Astrocyte of the spinal cord (primary cell): ENCODE data around the gene ADAD2.

Experiments
- DNase-seq: peaks from one replicate; pipeline ENCODE4 v3.0.0; 2011; ENCODE audit warnings: low read depth, low spot score
- H3K4me3 ChIP-seq: 2 replicates; pipeline ENCODE4 v1.5.1; 2011; ENCODE audit warnings: low read depth, mild to moderate bottlenecking, low read length, moderate library complexity
- CTCF ChIP-seq: IDR thresholded peaks from 2 replicates; pipeline ENCODE4 v1.5.1; 2012; ENCODE audit warnings: low read depth, mild to moderate bottlenecking, low read length, inconsistent platforms
- in situ Hi-C: cut with HindIII; loops from 2 replicates; pipeline ENCODE4 v1.10.0; 2017; ENCODE audit warnings: low sequenced_read_pairs

The ADAD2 gene

GRCh38 chr16:84190731-84191388, at the start of gene ADAD2:
Gene ADAD2, plus strand, starts transcription at chr16:84191157. Its CDS starts 74 bp downstream, at chr16:84191231.
- no peak within 1 kb of the TSS for H3K4me3 ChIP-seq
- no peak for DNase-seq
- in situ Hi-C loops, result no loop called here
- no peak for TF ChIP-seq CTCF

GRCh38 chr16:84143081-84143480, 47.9 kb upstream of the ADAD2 start:
- no peak for DNase-seq
- in situ Hi-C loops, result no loop called here
- H3K4me3 ChIP-seq, result no peak overlapping the region
- no peak for TF ChIP-seq CTCF

- in situ Hi-C loops, result no loop called here
- TF ChIP-seq CTCF, result no peak
- no peak for DNase-seq
- H3K4me3 ChIP-seq, result peak overlapping the region; percentile 83
These were observed 47.2 kb upstream of the ADAD2 start for GRCh38 chr16:84143784-84144199.

- in situ Hi-C loops, result no loop called here
- peak overlapping the region; percentile 83 for H3K4me3 ChIP-seq
- DNase-seq, result no peak
- TF ChIP-seq CTCF, result no peak
These were observed 46.6 kb upstream of the ADAD2 start for GRCh38 chr16:84144209-84144858.

GRCh38 chr16:84144859-84145639, 45.9 kb upstream of the ADAD2 start, which contains the start of the genes DNAAF1 and HSDL1:
Gene DNAAF1, plus strand, starts transcription at chr16:84145308. Its CDS starts 133 bp downstream, at chr16:84145441.
Gene HSDL1, minus strand, starts transcription at chr16:84145177. Its CDS starts 13,856 bp downstream, at chr16:84131321.
- H3K4me3 ChIP-seq, result peak within 1 kb of the TSS; percentile 83
- TF ChIP-seq CTCF, result no peak
- in situ Hi-C loops, result no loop called here
- DNase-seq, result peak; percentile 79

- no peak for DNase-seq
- H3K4me3 ChIP-seq, result no peak overlapping the region
- no peak for TF ChIP-seq CTCF
- in situ Hi-C loops, result no loop called here
These were observed 40.0 kb upstream of the ADAD2 start for GRCh38 chr16:84150926-84151325.
